Ascending aorta (tissue), 2 donors: ENCODE measurements around the gene SPATA31A6. TPM values are rescaled to one million over a fixed set of nuclear protein-coding genes. Genes with fewer than 3 reads are reported as not detected.
A peak's percentile ranks its signal among the peaks of the same experiment; 100 is the strongest.
"Not testable (repeated sequence)": the region's sequence is repeated elsewhere in the genome, so short reads cannot be mapped to it uniquely, and the experiment has no call there.

Source experiments
- DNase-seq, 2 donors: peaks; one replicate each; pipeline ENCODE4 v3.0.0-alpha.2; 2019; ENCODE audit warnings: low spot score in 2 of 2
- H3K27ac ChIP-seq, 2 donors: fragments of 200-600 bp; sonication (generic); one replicate each; pipeline ENCODE4 v1.5.1; 2016 to 2017; ENCODE audit warnings: mild to moderate bottlenecking in 1 of 2
- H3K27me3 ChIP-seq: fragments of 200-600 bp; sonication (generic); one replicate; pipeline ENCODE4 v1.5.1; 2017
- H3K36me3 ChIP-seq, 2 donors: fragments of 200-600 bp; sonication (generic); one replicate each; pipeline ENCODE4 v1.5.1; 2016
- H3K4me1 ChIP-seq, 2 donors: fragments of 200-600 bp; sonication (generic); one replicate each; pipeline ENCODE4 v1.5.1; 2016 to 2017; ENCODE audit warnings: mild to moderate bottlenecking in 1 of 2
- H3K4me3 ChIP-seq, 2 donors: fragments of 200-600 bp; sonication (generic); one replicate each; pipeline ENCODE4 v1.5.1; 2016 to 2017; ENCODE audit warnings: mild to moderate bottlenecking in 1 of 2
- H3K9me3 ChIP-seq, 2 donors: fragments of 200-600 bp; sonication (generic); one replicate each; pipeline ENCODE4 v1.5.1; 2016
- intact Hi-C: fragments of 100-400 bp; cut with DNase I; formaldehyde crosslinking; loops from one replicate; pipeline ENCODE4 v1.15.1; 2023
- total RNA-seq: library from RNA; depleted of rRNA; stranded (reverse); fragments of >200 nt; gene quantifications from one replicate; pipeline ENCODE4 v1.1.0, GENCODE V29; 2016
- TF ChIP-seq, protein P1 (sequence below), 3 experiments: fragments of 200-600 bp in 2 of 3; fragments of 450-650 bp in 1 of 3; sonication (generic) in 2 of 3; IDR thresholded peaks; one replicate each; pipeline ENCODE4 v1.5.1; 2016 to 2019; ENCODE audit warnings: antibody characterized with exemption in 3 of 3, mild to moderate bottlenecking in 1 of 3, moderate library complexity in 1 of 3

SPATA31A6 gene
- total RNA-seq = not detected

DNA sequence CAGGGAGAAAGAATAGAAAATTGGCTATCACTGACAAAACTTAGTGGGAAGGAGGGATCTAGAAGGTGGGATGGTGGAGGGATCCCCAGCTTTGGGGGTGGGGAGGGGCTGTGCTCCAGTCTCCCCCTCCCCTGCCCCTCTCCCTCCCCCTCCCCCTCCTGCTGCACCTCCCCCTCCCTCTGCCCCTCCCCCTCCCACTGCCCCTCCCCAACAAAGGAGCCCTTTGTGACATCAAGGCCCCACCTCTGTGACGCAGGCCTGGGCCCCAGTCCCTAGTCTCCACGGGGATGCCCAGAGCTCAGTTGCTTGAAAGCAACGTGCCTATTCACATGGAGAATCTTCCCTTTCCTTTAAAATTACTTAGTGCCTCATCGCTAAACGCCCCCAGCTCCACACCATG is at the start of gene SPATA31A6:
SPATA31A6 (plus strand) TSS at position 301 of the 400 bp plus-strand sequence; CDS start at position 330, 29 bp downstream.
- intact Hi-C loops, H3K4me3 ChIP-seq, H3K9me3 ChIP-seq: not testable (repeated sequence)

DNA sequence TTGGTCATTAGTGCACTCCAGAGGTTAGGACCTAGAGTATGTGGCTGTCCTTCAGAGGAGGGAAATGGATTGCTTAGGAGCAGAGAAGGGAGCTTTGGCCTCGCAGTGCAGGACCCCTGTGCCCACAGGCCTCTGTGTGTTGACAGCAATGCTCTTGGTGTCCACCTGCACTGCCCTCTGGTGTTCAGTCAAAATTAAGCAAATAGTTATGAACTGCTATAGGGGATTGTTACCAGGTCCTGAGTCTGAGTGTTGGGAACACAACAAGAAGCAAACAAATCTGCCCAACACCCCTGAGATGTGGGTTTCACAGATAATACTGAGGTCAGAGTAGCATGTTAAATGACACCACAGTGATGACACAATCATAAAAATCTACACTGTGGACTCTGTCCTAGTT is 23.2 kb upstream of the SPATA31A6 start:
- intact Hi-C loops, DNase-seq, H3K27me3 ChIP-seq, H3K9me3 ChIP-seq, H3K4me1 ChIP-seq, H3K27ac ChIP-seq, H3K4me3 ChIP-seq, H3K36me3 ChIP-seq: not testable (repeated sequence)
- TF ChIP-seq, protein P1, sequence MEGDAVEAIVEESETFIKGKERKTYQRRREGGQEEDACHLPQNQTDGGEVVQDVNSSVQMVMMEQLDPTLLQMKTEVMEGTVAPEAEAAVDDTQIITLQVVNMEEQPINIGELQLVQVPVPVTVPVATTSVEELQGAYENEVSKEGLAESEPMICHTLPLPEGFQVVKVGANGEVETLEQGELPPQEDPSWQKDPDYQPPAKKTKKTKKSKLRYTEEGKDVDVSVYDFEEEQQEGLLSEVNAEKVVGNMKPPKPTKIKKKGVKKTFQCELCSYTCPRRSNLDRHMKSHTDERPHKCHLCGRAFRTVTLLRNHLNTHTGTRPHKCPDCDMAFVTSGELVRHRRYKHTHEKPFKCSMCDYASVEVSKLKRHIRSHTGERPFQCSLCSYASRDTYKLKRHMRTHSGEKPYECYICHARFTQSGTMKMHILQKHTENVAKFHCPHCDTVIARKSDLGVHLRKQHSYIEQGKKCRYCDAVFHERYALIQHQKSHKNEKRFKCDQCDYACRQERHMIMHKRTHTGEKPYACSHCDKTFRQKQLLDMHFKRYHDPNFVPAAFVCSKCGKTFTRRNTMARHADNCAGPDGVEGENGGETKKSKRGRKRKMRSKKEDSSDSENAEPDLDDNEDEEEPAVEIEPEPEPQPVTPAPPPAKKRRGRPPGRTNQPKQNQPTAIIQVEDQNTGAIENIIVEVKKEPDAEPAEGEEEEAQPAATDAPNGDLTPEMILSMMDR (IDR thresholded peaks at IDR 0.05) = peak in 1 of 3 experiments; percentile 46

More for the DNA sequence above, at the start of gene SPATA31A6:
- not testable (repeated sequence) for H3K4me1 ChIP-seq, H3K27me3 ChIP-seq, H3K27ac ChIP-seq, H3K36me3 ChIP-seq, DNase-seq

DNA sequence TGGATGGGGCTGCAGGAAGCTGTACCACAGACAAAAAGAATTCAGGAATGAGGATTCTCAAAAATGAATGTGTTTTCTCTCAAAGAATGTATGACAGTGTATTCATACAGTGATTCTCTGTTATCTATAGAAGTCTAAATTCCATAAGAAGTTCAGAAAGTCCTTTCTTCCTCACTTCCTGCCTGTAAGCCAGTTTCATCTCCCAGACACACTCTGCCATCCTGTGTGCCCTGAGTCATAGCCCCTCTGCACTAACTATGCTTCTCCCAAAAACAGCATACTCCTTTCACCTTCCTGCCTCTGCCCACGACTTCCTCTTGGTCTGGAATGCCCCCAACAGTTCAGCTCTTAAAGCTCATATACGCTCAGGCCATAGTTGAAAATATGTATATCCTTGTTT is 36.4 kb downstream of the SPATA31A6 start:
- H3K4me3 ChIP-seq, H3K4me1 ChIP-seq, intact Hi-C loops, H3K36me3 ChIP-seq, H3K9me3 ChIP-seq, DNase-seq, H3K27ac ChIP-seq, H3K27me3 ChIP-seq: not testable (repeated sequence)

DNA sequence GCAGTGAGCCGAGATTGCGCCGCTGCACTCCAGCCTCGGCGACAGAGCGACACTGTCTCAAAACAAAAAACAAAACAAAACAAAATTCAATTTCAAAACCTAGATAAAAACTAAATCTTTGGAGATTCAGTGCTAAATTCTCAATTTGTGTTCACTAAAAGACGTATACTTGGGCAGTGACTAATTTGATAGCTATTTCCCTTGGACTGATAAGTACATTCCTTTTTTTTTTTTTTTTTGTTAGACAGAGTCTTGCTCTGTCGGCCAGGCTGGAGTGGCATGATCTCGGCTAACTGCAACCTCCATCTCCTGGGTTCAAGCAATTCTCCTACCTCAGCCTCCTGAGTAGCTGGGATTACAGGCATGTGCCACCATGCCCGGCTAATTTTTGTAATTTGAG is 39.8 kb downstream of the SPATA31A6 start:
- DNase-seq, intact Hi-C loops, H3K9me3 ChIP-seq, H3K4me1 ChIP-seq, H3K27me3 ChIP-seq, H3K27ac ChIP-seq, H3K4me3 ChIP-seq, H3K36me3 ChIP-seq: not testable (repeated sequence)

DNA sequence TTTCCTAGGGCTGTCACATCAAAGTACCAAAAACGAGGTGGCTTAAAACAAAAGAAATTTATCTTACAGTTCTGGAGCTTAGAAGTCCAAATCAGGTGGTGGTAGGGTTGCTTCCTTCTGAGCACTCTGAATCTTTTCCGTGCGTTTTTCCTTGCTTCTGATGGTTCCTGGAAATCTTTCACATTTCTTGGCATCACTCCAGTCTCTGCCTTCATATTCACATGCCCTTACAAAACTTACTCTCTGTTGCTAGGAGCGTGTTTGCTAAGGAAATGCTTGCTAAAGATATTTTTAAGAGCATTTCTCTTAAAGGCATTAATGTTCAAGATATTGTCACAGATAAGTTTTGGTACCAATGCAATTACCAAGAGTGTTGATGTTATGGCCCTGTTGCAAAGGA is 49.6 kb downstream of the SPATA31A6 start:
- H3K4me1 ChIP-seq, H3K27ac ChIP-seq, H3K27me3 ChIP-seq, H3K4me3 ChIP-seq, H3K9me3 ChIP-seq, intact Hi-C loops, DNase-seq, H3K36me3 ChIP-seq: not testable (repeated sequence)

DNA sequence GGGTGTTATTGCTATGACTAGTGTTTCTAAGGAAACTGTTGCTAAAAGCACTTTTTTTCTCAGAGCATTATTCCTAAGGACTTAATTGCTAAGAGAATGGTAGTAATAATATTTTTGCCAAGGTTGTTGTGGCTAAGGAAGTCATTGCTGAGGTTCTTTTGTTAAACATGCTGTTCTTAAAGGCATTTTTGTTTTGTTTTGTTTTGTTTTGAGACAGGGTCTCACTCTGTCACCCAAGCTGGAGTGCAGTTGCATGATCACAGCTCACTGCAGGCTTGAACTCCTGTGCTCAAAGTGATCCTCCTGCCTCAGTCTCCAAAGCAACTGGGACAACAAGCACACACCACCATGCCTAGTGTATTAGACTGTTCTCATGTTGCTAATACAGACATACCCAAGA is 51.2 kb downstream of the SPATA31A6 start:
- H3K27me3 ChIP-seq, DNase-seq, H3K9me3 ChIP-seq, H3K36me3 ChIP-seq, H3K4me1 ChIP-seq, intact Hi-C loops, H3K4me3 ChIP-seq, H3K27ac ChIP-seq: not testable (repeated sequence)

DNA sequence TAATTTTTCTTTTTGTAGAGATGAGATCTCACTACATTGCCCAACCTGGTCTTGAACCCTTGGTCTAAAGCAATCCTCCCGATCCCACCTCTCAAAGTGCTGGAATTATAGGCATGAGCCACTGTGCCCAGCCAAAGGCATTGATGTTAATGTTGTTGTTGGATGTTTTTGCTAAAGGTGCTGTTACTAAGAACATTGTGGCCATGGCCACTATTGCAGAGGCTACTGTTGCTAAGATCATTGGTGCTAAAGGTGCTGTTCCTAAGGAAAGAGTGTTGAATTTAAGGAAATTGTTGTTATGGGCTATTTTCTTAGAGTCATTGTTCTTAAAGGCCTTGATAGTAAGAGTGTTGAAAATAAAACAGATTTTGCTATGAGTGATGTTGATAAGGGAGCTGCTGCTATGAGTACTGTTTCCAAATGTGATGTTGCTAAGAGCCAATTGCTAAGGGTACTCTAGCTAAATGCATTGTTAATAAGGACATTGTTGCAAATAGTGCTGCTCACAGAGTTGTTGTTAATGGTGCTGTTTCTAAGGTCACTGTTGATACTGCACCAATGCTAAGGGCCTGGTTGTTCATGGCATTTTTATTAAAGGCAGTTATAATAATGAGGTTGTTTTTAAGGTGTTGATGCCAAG is 52.0 kb downstream of the SPATA31A6 start:
- H3K4me3 ChIP-seq, H3K36me3 ChIP-seq, H3K9me3 ChIP-seq, H3K27ac ChIP-seq, DNase-seq, H3K4me1 ChIP-seq, H3K27me3 ChIP-seq, intact Hi-C loops: not testable (repeated sequence)

DNA sequence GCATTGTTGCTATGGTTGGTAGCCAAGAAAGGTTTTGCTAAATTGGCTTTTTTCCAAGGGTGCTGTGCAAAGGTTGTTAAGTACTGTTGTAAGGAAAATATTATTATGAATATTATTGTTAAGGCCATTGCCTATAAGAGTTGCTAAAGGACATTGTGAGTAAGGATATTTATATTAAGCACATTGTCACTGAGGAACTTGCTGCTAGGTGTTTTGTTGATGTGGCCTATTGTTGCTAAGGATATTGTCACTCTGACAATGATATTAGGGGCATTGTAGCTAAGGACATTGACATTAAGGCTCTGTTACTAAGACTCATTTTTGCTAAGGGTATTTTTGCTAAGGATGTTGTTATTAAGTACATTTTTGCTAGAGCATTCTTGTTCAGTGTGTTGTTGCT is 52.6 kb downstream of the SPATA31A6 start:
- H3K27ac ChIP-seq, intact Hi-C loops, DNase-seq, H3K4me3 ChIP-seq, H3K27me3 ChIP-seq, H3K4me1 ChIP-seq, H3K36me3 ChIP-seq, H3K9me3 ChIP-seq: not testable (repeated sequence)

DNA sequence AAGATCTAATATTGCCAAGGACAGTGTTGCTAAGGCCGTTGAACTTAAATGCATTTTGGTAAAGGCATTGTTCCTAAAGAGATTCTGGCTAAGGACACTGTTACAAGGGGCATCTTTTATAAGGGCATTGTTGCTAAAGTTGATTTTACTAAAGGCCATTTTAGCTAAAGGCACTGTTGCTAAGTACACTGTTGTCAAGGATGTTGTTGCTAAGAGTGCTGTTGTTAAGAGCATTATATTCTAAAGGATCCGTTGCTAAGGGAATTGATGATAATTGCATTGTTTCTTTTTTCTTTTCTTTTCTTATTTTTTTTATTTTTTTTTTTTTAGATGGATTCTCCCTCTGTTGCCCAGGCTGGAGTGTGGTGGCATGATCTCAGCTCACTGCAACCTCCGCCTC is 53.9 kb downstream of the SPATA31A6 start:
- intact Hi-C loops, DNase-seq: not testable (repeated sequence)

DNA sequence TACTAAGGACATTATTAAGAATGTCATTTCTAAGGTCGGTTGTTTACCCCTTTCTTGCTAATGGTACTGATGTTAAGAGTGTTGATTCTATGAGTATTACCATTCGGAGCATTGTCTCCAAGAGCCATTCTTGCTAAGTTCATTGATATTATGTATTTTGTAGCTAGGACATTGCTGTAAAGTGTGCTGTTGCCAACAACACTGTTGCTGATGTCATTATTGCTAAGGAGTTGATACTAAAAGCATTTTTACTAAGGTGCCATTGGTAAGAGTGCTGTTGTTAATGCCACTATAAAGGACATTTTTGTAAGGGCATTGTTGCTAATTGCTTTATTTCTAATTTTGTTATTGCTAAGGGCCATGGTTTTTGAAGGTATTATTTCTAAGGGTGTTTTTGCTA is 55.4 kb downstream of the SPATA31A6 start:
- H3K36me3 ChIP-seq, H3K27ac ChIP-seq: not testable (repeated sequence)

More for the DNA sequence above, 53.9 kb downstream of the SPATA31A6 start:
- H3K4me1 ChIP-seq, H3K36me3 ChIP-seq, H3K27me3 ChIP-seq, H3K27ac ChIP-seq, H3K9me3 ChIP-seq, H3K4me3 ChIP-seq: not testable (repeated sequence)

More for the DNA sequence above, 55.4 kb downstream of the SPATA31A6 start:
- H3K4me1 ChIP-seq, H3K27me3 ChIP-seq, intact Hi-C loops, DNase-seq, H3K9me3 ChIP-seq, H3K4me3 ChIP-seq: not testable (repeated sequence)

Other genes with a start within 250 kb of the SPATA31A6 start
- gene CNTNAP3B, start 54.2 kb upstream of the SPATA31A6 start, total RNA-seq = 47.1 TPM